Measurements from ENCODE around the gene MARF1. TPM values are rescaled to one million over a fixed set of nuclear protein-coding genes. Genes with fewer than 3 reads are reported as not detected.

MARF1 gene
- total RNA-seq, 4 donors from 2014 or later: 32.0 to 52.6 (median 41.1) TPM

GRCh38 chr16:15599303-15600070, 43.5 kb downstream of the MARF1 start:
- no peak for TF ChIP-seq EP300 (IDR thresholded peaks at IDR 0.05; ENCODE audit: low read depth)
- no peak for TF ChIP-seq POLR2A (IDR thresholded peaks at IDR 0.05)
- H3K9me3 ChIP-seq: no peaks in the 10 kb centered on the region
- intact Hi-C loops (cut with DNase I; ENCODE audit: low total_unique reads): no loop called here
- no peaks in the 10 kb centered on the region for H3K4me1 ChIP-seq
- H3K4me3 ChIP-seq: no peak overlapping the region
- H3K27ac ChIP-seq: no peak overlapping the region
- WGBS, 2 donors (ENCODE audit: low coverage in 1 of 2): 93 to 96% methylated on average over 5 to 21 of the region's 21 CpGs
- in situ Hi-C loops (cut with MboI; ENCODE audit: low pct_ligation_motif_present in 1 of 4, low pct_unique_long_range_greater_than_20kb in 1 of 4, low sequenced_read_pairs in 3 of 4): no loop called here
- DNase-seq: no peak
- no peaks in the 10 kb centered on the region for H3K27me3 ChIP-seq
- peaks cover 0 to 85% (median 36%) of the 10 kb centered on the region in 4 donors for H3K36me3 ChIP-seq

GRCh38 chr16:15598648-15599190, 44.2 kb downstream of the MARF1 start:
- Histone ChIP-seq H3K4me1 (no peaks in the 10 kb centered on the region), H3K27me3 (no peaks in the 10 kb centered on the region), H3K4me3 (no peak overlapping the region), H3K9me3 (no peaks in the 10 kb centered on the region), H3K27ac (no peak overlapping the region), H3K36me3 (peaks cover 0 to 78% (median 33%) of the 10 kb centered on the region in 4 donors)
- WGBS, 2 donors (ENCODE audit: low coverage in 1 of 2): 93% methylated on average over 17 of the region's 17 CpGs; no CpG with 5 or more reads in 1 of the 2 donors
- DNase-seq: no peak
- no peak for TF ChIP-seq EP300 (IDR thresholded peaks at IDR 0.05; ENCODE audit: low read depth)
- in situ Hi-C loops (cut with MboI; ENCODE audit: low pct_ligation_motif_present in 1 of 4, low pct_unique_long_range_greater_than_20kb in 1 of 4, low sequenced_read_pairs in 3 of 4): no loop called here
- intact Hi-C loops (cut with DNase I; ENCODE audit: low total_unique reads): no loop called here

- TF ChIP-seq POLR2A (IDR thresholded peaks at IDR 0.05) (no peak), POLR2AphosphoS5 (IDR thresholded peaks at IDR 0.05) (no peak), EP300 (IDR thresholded peaks at IDR 0.05; ENCODE audit: low read depth) (no peak)
- WGBS, 2 donors (ENCODE audit: low coverage in 1 of 2): 74 to 97% methylated on average over 3 to 15 of the region's 15 CpGs
- in situ Hi-C loops (cut with MboI; ENCODE audit: low pct_ligation_motif_present in 1 of 4, low pct_unique_long_range_greater_than_20kb in 1 of 4, low sequenced_read_pairs in 3 of 4): no loop called here
- Histone ChIP-seq H3K27me3 (no peaks in the 10 kb centered on the region), H3K4me1 (no peaks in the 10 kb centered on the region), H3K27ac (no peak overlapping the region), H3K9me3 (no peaks in the 10 kb centered on the region), H3K4me3 (no peak overlapping the region), H3K36me3 (peaks cover 0 to 71% (median 30%) of the 10 kb centered on the region in 4 donors)
- no peak for DNase-seq
- intact Hi-C loops (cut with DNase I; ENCODE audit: low total_unique reads): no loop called here
Observed at GRCh38 chr16:15597822-15598647, 44.9 kb downstream of the MARF1 start.

- no peak overlapping the region for H3K27ac ChIP-seq
- intact Hi-C loops (cut with DNase I; ENCODE audit: low total_unique reads): no loop called here
- WGBS, 2 donors (ENCODE audit: low coverage in 1 of 2): 74 to 80% methylated on average over 6 of the region's 6 CpGs
- no peak overlapping the region for H3K4me3 ChIP-seq
- H3K4me1 ChIP-seq: peaks cover 0 to 5% (median 3%) of the 10 kb centered on the region in 4 donors
- peaks cover 0 to 65% (median 26%) of the 10 kb centered on the region in 4 donors for H3K36me3 ChIP-seq
- TF ChIP-seq EP300 (IDR thresholded peaks at IDR 0.05; ENCODE audit: low read depth) (no peak), POLR2A (IDR thresholded peaks at IDR 0.05) (no peak)
- H3K27me3 ChIP-seq: no peaks in the 10 kb centered on the region
- no peaks in the 10 kb centered on the region for H3K9me3 ChIP-seq
- DNase-seq: no peak
- in situ Hi-C loops (cut with MboI; ENCODE audit: low pct_ligation_motif_present in 1 of 4, low pct_unique_long_range_greater_than_20kb in 1 of 4, low sequenced_read_pairs in 3 of 4): no loop called here
Observed at GRCh38 chr16:15597135-15597534, 45.8 kb downstream of the MARF1 start.

- TF ChIP-seq EP300 (IDR thresholded peaks at IDR 0.05; ENCODE audit: low read depth) (no peak), CTCF (IDR thresholded peaks at IDR 0.05) (no peak), POLR2A (IDR thresholded peaks at IDR 0.05) (no peak), POLR2AphosphoS5 (IDR thresholded peaks at IDR 0.05) (no peak)
- H3K4me3 ChIP-seq: no peak overlapping the region
- H3K4me1 ChIP-seq: peaks cover 10 to 24% (median 14%) of the 10 kb centered on the region in 4 donors
- H3K9me3 ChIP-seq: no peaks in the 10 kb centered on the region
- DNase-seq: no peak
- peak overlapping the region in 1 of 4 donors; percentile 14 for H3K27ac ChIP-seq
- no peaks in the 10 kb centered on the region for H3K27me3 ChIP-seq
- peaks cover 0 to 42% (median 14%) of the 10 kb centered on the region in 4 donors for H3K36me3 ChIP-seq
- in situ Hi-C loops (cut with MboI; ENCODE audit: low pct_ligation_motif_present in 1 of 4, low pct_unique_long_range_greater_than_20kb in 1 of 4, low sequenced_read_pairs in 3 of 4) (no loop called here), intact Hi-C loops (cut with DNase I; ENCODE audit: low total_unique reads) (no loop called here)
- 61 to 77% methylated on average over 6 of the region's 6 CpGs for WGBS, 2 donors (ENCODE audit: low coverage in 1 of 2)
Observed at GRCh38 chr16:15594711-15595320, 48.1 kb downstream of the MARF1 start.

Data from transverse colon (tissue), 4 donors.